H7 (cell line): Measurements from ENCODE around the gene RELB. TPM values are rescaled to one million over a fixed set of nuclear protein-coding genes. Genes with fewer than 3 reads are reported as not detected.

ENCODE experiments used
- DNase-seq: peaks from one replicate; pipeline ENCODE4 v3.0.0; 2012
- H3K27me3 ChIP-seq: 2 replicates; pipeline ENCODE4 v1.6.0; 2011; ENCODE audit warnings: mild to moderate bottlenecking, low read length; ENCODE audit not compliant: control insufficient read depth, insufficient read depth
- H3K36me3 ChIP-seq: replicated peaks from 2 replicates; pipeline ENCODE4 v1.5.1; 2011; ENCODE audit warnings: low read length; ENCODE audit not compliant: control insufficient read depth, insufficient read depth
- H3K4me3 ChIP-seq: 2 replicates; pipeline ENCODE4 v1.5.1; 2011; ENCODE audit warnings: low read depth, mild to moderate bottlenecking, control low read depth, low read length, moderate library complexity; ENCODE audit not compliant: insufficient read depth
- total RNA-seq: library from RNA; depleted of rRNA; stranded (reverse); fragments of >200 nt; shearing (Covaris generic); gene quantifications from 2 replicates; pipeline ENCODE4 v1.2.3, GENCODE V29; 2014

RELB gene
- total RNA-seq, 1 experiment from 2014 or later, result 4.1 TPM

DNA sequence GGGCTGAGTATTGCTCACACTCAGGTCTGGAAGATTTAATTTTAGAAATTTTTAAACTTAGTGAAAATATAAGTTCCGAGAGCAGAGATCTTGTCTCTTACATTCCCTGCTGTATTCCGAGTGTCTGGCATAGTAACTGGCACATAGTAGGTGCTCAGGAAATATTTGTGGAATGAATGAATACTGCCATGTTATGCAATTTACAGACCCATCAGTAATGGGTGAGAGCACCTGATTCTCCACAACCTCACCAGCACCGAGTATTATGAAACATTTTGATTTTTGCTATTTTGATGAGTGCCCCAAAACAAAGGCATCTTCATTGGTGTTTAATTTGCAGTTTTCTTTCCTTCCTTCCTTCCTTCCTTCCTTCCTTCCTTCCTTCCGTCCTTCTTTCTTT, 21.8 kb downstream of the RELB start:
- H3K27me3 ChIP-seq, result no peaks in the 10 kb centered on the region
- H3K4me3 ChIP-seq, result no peak overlapping the region
- H3K36me3 ChIP-seq, result no peaks in the 10 kb centered on the region; the same call in 1 of the 2 replicates
- no peak for DNase-seq

GRCh38 chr19:45025264-45025663, 24.0 kb downstream of the RELB start:
- Histone ChIP-seq H3K4me3 (no peak overlapping the region), H3K27me3 (no peaks in the 10 kb centered on the region), H3K36me3 (peaks cover 3% of the 10 kb centered on the region)
- DNase-seq, result no peak

GRCh38 chr19:45027371-45027770, 26.1 kb downstream of the RELB start:
- Histone ChIP-seq H3K4me3 (no peak overlapping the region), H3K27me3 (no peaks in the 10 kb centered on the region), H3K36me3 (peaks cover 3% of the 10 kb centered on the region)
- peak; percentile 51 for DNase-seq

DNA sequence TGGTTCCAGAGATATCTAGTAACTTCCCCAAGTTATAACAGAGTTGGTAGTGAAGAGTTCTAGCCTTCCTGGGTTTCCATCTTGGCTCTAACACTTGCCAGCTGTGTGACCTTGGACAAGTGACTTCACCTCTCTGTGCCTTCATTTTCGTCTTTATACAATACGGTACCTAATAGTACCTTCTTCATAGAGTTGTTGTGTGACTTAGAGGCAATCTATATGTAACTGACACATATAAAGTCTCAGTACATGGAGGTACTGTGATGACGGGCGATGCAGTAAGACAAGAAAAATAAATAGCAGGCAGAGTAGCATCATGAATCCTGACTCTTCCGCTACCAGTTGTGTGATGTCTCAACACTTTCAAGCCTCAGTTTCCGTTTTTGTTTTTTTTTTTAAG, 29.6 kb downstream of the RELB start:
- DNase-seq, result no peak

DNA sequence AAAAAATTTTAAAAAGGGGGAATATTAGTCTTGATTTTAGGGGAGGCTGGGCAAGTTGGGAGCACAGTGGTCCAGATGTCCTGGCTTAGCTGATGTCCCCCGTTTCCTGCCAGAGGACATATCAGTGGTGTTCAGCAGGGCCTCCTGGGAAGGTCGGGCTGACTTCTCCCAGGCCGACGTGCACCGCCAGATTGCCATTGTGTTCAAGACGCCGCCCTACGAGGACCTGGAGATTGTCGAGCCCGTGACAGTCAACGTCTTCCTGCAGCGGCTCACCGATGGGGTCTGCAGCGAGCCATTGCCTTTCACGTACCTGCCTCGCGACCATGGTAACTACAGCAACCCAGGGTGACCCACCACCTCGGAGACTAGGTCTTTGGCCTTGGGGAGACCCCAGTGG, 31.2 kb downstream of the RELB start:
- H3K4me3 ChIP-seq, result no peak overlapping the region
- peaks cover 4% of the 10 kb centered on the region for H3K36me3 ChIP-seq
- DNase-seq, result no peak
- no peaks in the 10 kb centered on the region for H3K27me3 ChIP-seq

More for the DNA sequence above, 29.6 kb downstream of the RELB start:
- Histone ChIP-seq H3K27me3 (no peaks in the 10 kb centered on the region), H3K36me3 (peaks cover 4% of the 10 kb centered on the region), H3K4me3 (no peak overlapping the region)

DNA sequence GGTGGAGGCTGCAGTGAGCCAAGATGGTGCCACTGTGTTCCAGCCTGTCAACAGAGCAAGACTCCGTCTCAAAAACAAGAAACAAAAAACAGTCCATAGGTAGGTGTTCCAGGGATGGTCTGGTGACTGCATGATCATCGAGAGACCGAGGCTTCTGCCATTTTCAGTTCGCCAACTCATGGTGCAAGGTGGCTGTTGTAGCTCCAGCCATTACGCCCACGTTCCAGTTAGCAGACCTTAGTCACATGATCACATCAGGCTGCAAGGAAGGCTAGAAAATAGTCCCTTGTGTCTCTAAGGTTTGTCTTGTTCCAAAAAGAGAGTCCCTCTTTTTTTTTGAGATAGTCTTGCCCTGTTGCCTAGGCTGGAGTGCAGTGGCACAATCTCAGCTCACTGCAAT, 34.5 kb downstream of the RELB start:
- no peak for DNase-seq
- H3K4me3 ChIP-seq, result no peak overlapping the region
- peaks cover 9% of the 10 kb centered on the region for H3K36me3 ChIP-seq
- H3K27me3 ChIP-seq, result no peaks in the 10 kb centered on the region

- H3K4me3 ChIP-seq, result no peak overlapping the region
- H3K36me3 ChIP-seq, result peaks cover 20% of the 10 kb centered on the region
- DNase-seq, result peak; percentile 54
- no peaks in the 10 kb centered on the region for H3K27me3 ChIP-seq
Measured at GRCh38 chr19:45037393-45038169, 36.3 kb downstream of the RELB start.

DNA sequence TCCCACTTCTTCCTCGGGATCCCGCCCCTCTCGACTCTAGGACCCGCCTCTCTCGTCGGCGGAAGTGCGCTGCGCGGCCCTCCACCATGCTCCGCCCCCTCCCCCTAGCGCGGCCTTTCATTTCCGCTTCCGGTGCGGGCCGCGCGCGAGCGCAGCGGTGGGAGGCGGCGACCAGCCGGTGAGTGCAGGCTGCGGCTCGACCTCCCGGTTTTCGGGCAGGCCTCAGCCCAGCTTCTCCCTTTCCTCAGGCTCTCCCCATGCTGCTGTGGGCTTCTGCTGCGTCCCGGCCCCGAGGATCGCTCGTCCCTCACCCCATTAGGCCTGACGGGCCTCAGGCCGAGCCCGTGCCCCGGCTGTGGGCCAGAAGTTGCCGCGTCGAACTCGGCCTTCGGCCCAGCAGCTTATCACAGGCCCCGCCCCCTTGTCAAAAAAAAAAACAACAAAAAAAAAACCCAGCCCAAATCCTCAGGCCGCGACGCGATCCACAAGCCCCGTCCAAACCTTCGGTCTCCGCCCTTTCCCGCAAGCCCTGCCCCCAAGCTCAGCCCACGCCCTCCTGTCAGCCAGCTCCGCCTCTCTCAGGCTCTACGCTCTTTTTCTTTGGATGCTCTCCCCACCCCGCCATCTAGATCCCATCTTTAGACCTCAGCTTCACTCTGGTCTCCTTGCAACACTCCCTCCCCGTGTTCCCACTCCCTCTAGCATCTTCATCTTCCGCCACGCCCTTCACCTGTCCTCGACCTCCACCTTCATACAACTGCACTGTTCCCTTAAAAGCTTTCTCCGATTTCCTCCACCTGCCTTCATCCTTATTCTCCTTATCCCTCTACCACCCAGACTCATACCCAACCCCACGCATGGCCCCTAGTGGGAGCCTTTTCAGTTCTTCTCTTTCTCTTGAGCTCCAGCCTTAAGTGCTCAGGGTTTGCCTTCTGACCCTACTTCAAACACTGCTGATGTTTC, 37.9 kb downstream of the RELB start, which contains the start of gene CLASRP:
TSS of gene CLASRP (plus strand) at position 115 of the 963 bp plus-strand sequence. CDS start 1,168 bp downstream, outside the sequence.
- no peaks in the 10 kb centered on the region for H3K27me3 ChIP-seq
- H3K36me3 ChIP-seq, result peaks cover 22% of the 10 kb centered on the region
- peak within 1 kb of the TSS; percentile 99 for H3K4me3 ChIP-seq
- DNase-seq, result peak; percentile 99

DNA sequence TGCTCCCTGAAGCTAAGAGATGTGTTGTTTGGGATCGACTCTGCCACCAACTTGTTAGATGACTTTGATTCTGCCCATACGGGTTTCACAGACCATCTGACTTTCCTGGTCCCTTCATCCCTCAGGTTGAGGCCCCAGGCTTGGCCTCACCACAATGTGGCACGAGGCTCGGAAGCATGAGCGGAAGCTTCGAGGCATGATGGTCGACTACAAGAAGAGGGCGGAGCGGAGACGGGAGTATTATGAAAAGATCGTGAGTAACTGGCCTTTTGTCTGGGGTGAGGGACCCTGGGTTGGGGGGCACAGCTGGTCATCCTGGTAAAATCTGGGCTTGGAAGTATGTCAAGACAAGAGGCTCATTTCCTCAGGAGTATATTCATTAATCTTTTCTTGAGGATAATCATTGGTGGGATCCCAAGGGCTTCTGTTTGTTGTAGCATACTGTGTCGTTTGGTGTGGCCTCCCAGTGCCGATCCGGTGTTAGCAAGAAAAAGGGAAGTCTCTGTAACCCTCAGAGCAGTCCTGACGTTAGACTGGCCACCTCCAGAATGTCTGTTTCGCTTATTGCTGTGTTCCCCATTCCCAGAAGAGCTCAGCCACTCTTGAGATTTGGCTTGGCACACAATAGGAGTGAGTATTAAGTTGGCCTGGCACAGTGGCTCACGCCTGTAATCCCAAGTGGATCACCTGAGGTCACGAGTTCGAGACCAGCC, 39.0 kb downstream of the RELB start:
- Histone ChIP-seq H3K36me3 (peaks cover 28% of the 10 kb centered on the region), H3K4me3 (no peak overlapping the region), H3K27me3 (no peaks in the 10 kb centered on the region)
- no peak for DNase-seq

GRCh38 chr19:45041125-45041524, 39.9 kb downstream of the RELB start:
- Histone ChIP-seq H3K27me3 (no peaks in the 10 kb centered on the region), H3K4me3 (no peak overlapping the region), H3K36me3 (peaks cover 28% of the 10 kb centered on the region)
- no peak for DNase-seq

GRCh38 chr19:45045671-45046353, 44.5 kb downstream of the RELB start:
- DNase-seq, result no peak
- Histone ChIP-seq H3K36me3 (peaks cover 21% of the 10 kb centered on the region), H3K27me3 (no peaks in the 10 kb centered on the region), H3K4me3 (no peak overlapping the region)

- Histone ChIP-seq H3K27me3 (no peaks in the 10 kb centered on the region), H3K36me3 (peaks cover 18% of the 10 kb centered on the region), H3K4me3 (no peak overlapping the region)
- no peak for DNase-seq
Measured at GRCh38 chr19:45046355-45046754, 45.1 kb downstream of the RELB start.

- no peak overlapping the region for H3K4me3 ChIP-seq
- no peaks in the 10 kb centered on the region for H3K27me3 ChIP-seq
- DNase-seq, result no peak
- H3K36me3 ChIP-seq, result peaks cover 14% of the 10 kb centered on the region
Measured at GRCh38 chr19:45047188-45047797, 46.0 kb downstream of the RELB start.
